GM13977 (cell line): ENCODE results near the gene LGALSL.

Experiments
- DNase-seq: peaks from one replicate; pipeline ENCODE4 v3.0.0; 2012; ENCODE audit warnings: low spot score
- in situ Hi-C: fragments of 300-500 bp; cut with MboI; formaldehyde crosslinking; loops from one replicate; pipeline ENCODE4 v1.12.0; 2022; ENCODE audit warnings: low sequenced_read_pairs, low pct_unique_long_range_greater_than_20kb, mixed read lengths, inconsistent platforms; ENCODE audit not compliant: unreplicated experiment
- TF ChIP-seq, protein P1 (sequence below): IDR thresholded peaks from 2 replicates; pipeline ENCODE4 v1.5.1; 2012; ENCODE audit warnings: mild to moderate bottlenecking, control low read depth; ENCODE audit not compliant: insufficient read depth; ENCODE audit errors: extremely low read depth, missing control alignments

Gene LGALSL

DNA sequence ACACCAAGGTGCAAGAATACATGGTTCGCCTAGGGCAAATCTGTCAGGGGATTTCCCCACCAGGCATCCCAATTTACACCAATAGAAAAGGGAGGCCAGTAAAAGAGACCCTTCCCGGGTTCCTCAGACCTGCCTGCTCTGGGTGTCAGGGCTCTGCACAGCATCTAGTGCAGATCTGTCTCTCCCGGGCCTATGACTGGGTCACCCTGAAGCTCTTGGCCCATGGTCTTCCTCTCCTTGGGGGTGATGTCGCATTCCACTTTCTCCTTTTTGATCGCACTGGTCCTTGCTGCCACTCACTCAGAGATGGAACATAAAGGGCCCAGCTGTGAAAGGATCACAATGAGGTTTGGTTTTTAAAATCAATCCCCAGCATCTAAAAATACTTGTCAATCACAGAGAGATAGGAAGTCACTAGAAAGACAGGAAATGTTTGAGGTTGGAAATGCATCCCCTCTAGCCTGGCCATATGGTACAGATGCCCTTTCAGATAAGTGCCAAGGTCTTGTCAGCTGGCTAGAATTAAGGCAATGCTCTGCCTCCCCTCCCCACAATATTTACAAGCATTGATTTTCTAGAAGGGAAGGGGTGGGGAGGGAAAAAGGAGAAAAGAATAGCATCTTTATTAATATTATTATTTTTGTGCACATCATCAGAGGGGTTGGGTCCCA, 35.3 kb downstream of the LGALSL start:
- TF ChIP-seq, protein P1, sequence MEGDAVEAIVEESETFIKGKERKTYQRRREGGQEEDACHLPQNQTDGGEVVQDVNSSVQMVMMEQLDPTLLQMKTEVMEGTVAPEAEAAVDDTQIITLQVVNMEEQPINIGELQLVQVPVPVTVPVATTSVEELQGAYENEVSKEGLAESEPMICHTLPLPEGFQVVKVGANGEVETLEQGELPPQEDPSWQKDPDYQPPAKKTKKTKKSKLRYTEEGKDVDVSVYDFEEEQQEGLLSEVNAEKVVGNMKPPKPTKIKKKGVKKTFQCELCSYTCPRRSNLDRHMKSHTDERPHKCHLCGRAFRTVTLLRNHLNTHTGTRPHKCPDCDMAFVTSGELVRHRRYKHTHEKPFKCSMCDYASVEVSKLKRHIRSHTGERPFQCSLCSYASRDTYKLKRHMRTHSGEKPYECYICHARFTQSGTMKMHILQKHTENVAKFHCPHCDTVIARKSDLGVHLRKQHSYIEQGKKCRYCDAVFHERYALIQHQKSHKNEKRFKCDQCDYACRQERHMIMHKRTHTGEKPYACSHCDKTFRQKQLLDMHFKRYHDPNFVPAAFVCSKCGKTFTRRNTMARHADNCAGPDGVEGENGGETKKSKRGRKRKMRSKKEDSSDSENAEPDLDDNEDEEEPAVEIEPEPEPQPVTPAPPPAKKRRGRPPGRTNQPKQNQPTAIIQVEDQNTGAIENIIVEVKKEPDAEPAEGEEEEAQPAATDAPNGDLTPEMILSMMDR = no peak
- no peak for DNase-seq
- in situ Hi-C loops = loop anchor here (10.0 kb wide), 2 partner anchors 164 to 434 kb away; no protein-coding TSS in a partner anchor

- in situ Hi-C loops = no loop called here
- DNase-seq = no peak
- TF ChIP-seq, protein P1 = no peak
These were observed 37.5 kb downstream of the LGALSL start for GRCh38 chr2:64491426-64491825.

DNA sequence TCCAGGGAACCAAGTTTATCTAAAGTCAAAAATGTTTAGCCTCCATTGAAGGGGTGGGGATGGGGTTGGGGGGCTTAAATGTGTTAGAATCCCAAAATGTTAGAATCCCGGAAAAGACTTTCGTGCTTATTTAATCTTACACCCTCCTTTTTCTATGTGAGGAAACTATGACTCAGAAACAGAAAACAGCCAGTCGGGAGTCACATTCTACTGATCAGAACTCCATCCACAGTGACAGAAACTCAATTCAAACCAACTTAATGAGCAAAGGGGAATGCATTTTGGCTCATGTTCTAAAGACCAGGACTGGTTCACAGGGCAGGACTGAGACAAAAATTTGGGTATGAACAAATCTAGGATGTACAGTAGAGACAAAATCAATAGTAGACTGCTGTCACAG, 38.3 kb downstream of the LGALSL start:
- DNase-seq = no peak
- TF ChIP-seq, protein P1 = no peak
- in situ Hi-C loops = no loop called here

DNA sequence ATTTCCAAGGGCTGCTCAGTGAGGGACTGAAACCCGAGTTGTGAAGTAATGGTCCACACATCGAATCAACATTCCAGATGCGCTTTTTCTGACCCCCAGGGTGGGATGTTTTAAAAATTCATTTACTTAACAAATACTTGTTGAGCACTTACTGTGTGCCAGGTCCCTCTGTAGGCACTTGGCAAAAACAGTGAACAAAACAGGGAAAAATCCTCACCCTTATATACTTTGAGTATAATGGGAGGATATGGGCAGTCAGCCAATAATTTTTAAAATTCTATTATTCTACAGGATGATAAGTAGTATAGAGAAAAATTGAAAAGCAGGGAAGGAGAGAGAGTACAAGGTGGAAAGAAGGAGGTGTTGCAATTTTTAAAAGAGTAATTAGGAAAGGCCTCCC, 38.9 kb downstream of the LGALSL start:
- in situ Hi-C loops = no loop called here
- no peak for DNase-seq
- TF ChIP-seq, protein P1 = no peak

DNA sequence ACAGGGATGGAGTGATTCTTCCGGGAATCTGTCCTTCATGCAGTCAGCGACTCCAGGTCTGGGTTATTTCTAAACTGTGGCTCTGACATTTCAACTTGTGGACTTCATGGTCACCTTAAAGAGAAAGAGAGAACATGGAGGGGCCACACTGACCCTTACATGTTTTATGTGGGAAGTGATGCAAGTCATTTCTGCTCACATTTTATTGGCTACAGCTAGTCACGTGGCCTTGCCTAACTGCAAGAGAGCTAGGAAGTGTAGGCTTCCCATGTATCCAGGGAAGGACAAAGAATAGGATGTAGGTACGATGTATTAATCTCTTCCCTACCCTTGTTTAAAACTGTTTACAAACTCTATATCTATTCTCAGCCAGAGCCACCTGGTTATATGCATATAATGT, 39.8 kb downstream of the LGALSL start:
- DNase-seq = no peak
- in situ Hi-C loops = no loop called here
- TF ChIP-seq, protein P1 = no peak

- TF ChIP-seq, protein P1 = no peak
- in situ Hi-C loops = no loop called here
- DNase-seq = no peak
These were observed 44.5 kb downstream of the LGALSL start for GRCh38 chr2:64498438-64498837.

DNA sequence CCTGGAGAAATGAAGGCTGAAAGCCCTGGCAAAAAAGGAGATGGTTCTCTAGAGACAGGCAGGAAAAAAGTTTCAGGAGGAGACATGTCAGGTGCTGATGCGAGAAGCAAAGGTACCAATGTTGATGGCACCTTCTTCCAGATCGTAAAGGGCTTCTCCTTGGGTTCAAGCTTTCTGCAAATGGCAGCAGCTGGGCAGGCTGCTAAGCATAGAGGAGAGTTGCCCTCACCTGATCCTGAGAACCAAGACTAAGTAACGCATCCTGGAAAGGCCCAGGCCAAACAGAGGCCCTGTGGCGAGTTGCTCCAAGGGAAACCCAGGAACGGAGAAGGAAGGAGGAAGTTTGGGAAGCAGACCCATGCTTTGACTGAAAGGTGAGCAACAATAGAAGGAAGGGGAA, 46.6 kb downstream of the LGALSL start:
- in situ Hi-C loops = no loop called here
- TF ChIP-seq, protein P1 = no peak
- DNase-seq = no peak
